GM12878 (cell line): ENCODE measurements around the gene RHNO1. TPM values are rescaled to one million over a fixed set of nuclear protein-coding genes. Genes with fewer than 3 reads are reported as not detected.

ENCODE experiments used
- ATAC-seq: fragments of 200-7000 bp; cut with Tn5 transposase; 3 replicates; pipeline ENCODE4 v1.9.1; 2020; ENCODE audit warnings: mild to moderate bottlenecking, moderate library complexity
- BruUV-seq: library from RNA; stranded (reverse); fragments of 400-500 nt; replicated peaks from 2 replicates; lab custom pipeline; 2021; lab: Mats Ljungman, UMichigan
- CTCF ChIA-PET: fragments of 300-600 bp; sonication (Branson Sonifier 250); formaldehyde crosslinking; extraction: SDS; loops from one replicate; lab custom pipeline; 2021; ENCODE audit warnings: inconsistent platforms; lab: Yijun Ruan, JAX
- POLR2A ChIA-PET: fragments of 350-600 bp; formaldehyde crosslinking; extraction: SDS; loops from one replicate; lab custom pipeline; 2021; ENCODE audit warnings: inconsistent platforms; lab: Charles Lee
- RAD21 ChIA-PET: fragments of 300-600 bp; sonication (Branson Sonifier 250); formaldehyde crosslinking; loops from one replicate; lab custom pipeline; 2023; ENCODE audit warnings: antibody characterized with exemption; ENCODE audit not compliant: unreplicated experiment; lab: Charles Lee
- SMC1A ChIA-PET: fragments of 300-600 bp; sonication (Branson Sonifier 250); formaldehyde crosslinking; loops from one replicate; lab custom pipeline; 2023; ENCODE audit not compliant: unreplicated experiment, uncharacterized antibody; lab: Charles Lee
- DNase-seq: peaks from one replicate; pipeline ENCODE4 v3.0.0-alpha.2; 2011; ENCODE audit warnings: low read depth, low spot score
- FAIRE-seq: peaks from 3 replicates; lab custom pipeline; 2011; peaks lifted over from hg19 to GRCh38; lab: Jason Lieb, UNC
- H2AFZ ChIP-seq: 2 replicates; pipeline ENCODE4 v1.6.0; 2011; ENCODE audit warnings: low read depth, low read length, control low read depth; ENCODE audit not compliant: control insufficient read depth
- H3K27ac ChIP-seq: 2 replicates; pipeline ENCODE4 v1.5.1; 2011; ENCODE audit warnings: control low read depth; ENCODE audit not compliant: control insufficient read depth, insufficient read depth
- H3K27me3 ChIP-seq, 2 experiments: replicated peaks in 1 of 2; 2 replicates each; pipeline versions ENCODE4 v1.6.0 to v1.6.1; 2011; ENCODE audit warnings: low read length in 1 of 2; ENCODE audit not compliant: control insufficient read depth in 2 of 2, insufficient read depth in 2 of 2
- H3K36me3 ChIP-seq, 2 experiments: 2 replicates each; pipeline ENCODE4 v1.5.1; 2011; ENCODE audit warnings: low read length in 1 of 2; ENCODE audit not compliant: control insufficient read depth in 2 of 2, insufficient read depth in 2 of 2
- H3K4me1 ChIP-seq: 2 replicates; pipeline ENCODE4 v1.6.1; 2011; ENCODE audit warnings: mild to moderate bottlenecking, low read length, moderate library complexity, mixed read lengths; ENCODE audit not compliant: control insufficient read depth, insufficient read depth
- H3K4me2 ChIP-seq: 2 replicates; pipeline ENCODE4 v1.6.0; 2011; ENCODE audit warnings: control low read depth; ENCODE audit not compliant: control insufficient read depth, insufficient read depth
- H3K4me3 ChIP-seq: fragments of 200-600 bp; sonication (generic); 2 replicates; pipeline ENCODE4 v1.5.1; 2016
- H3K79me2 ChIP-seq: 2 replicates; pipeline ENCODE4 v1.6.0; 2011; ENCODE audit warnings: low read length; ENCODE audit not compliant: control insufficient read depth, insufficient read depth
- H3K9ac ChIP-seq: 2 replicates; pipeline ENCODE4 v1.8.0; 2011; ENCODE audit warnings: low read length, control low read depth, mixed read lengths; ENCODE audit not compliant: control insufficient read depth, insufficient read depth
- H3K9me3 ChIP-seq: replicated peaks from 3 replicates; pipeline ENCODE4 v1.5.1; 2011; ENCODE audit warnings: mild to moderate bottlenecking, low read length; ENCODE audit not compliant: control insufficient read depth, insufficient read depth
- H4K20me1 ChIP-seq: 2 replicates; pipeline ENCODE4 v1.6.0; 2011; ENCODE audit not compliant: control insufficient read depth, insufficient read depth
- BCL3 ChIP-seq: IDR thresholded peaks from 2 replicates; pipeline ENCODE4 v1.6.1; 2011; ENCODE audit warnings: borderline replicate concordance, low read depth, mild to moderate bottlenecking, moderate library complexity, low read length; ENCODE audit not compliant: insufficient read depth, poor library complexity, severe bottlenecking
- CHD1 ChIP-seq: IDR thresholded peaks from 2 replicates; pipeline ENCODE4 v1.6.1; 2012; ENCODE audit warnings: low read depth, low read length, improper control_type of control experiment
- NFIC ChIP-seq: IDR thresholded peaks from 2 replicates; pipeline ENCODE4 v1.6.1; 2012; ENCODE audit warnings: low read depth, mild to moderate bottlenecking, inconsistent platforms, low read length, moderate library complexity
- RAD51 ChIP-seq: fragments of 450-650 bp; IDR thresholded peaks from 2 replicates; pipeline ENCODE4 v1.6.1; 2016; ENCODE audit warnings: moderate library complexity, mild to moderate bottlenecking, inconsistent platforms
- ZNF384 ChIP-seq: IDR thresholded peaks from 2 replicates; pipeline ENCODE4 v1.6.1; 2012; ENCODE audit warnings: low read depth, mild to moderate bottlenecking, low read length, improper control_type of control experiment, borderline replicate concordance
- ZSCAN29 ChIP-seq: fragments of 450-650 bp; IDR thresholded peaks from 2 replicates; pipeline ENCODE4 v1.6.1; 2017; ENCODE audit warnings: mild to moderate bottlenecking, moderate library complexity
- ZZZ3 ChIP-seq: IDR thresholded peaks from 2 replicates; pipeline ENCODE4 v1.6.1; 2011; ENCODE audit warnings: low read depth; ENCODE audit not compliant: control insufficient read depth, insufficient read length
- WGBS: methylation state at CpG from one replicate; pipeline ENCODE4 v1.1.6; 2016; ENCODE audit warnings: low lambda C conversion rate; ENCODE audit not compliant: insufficient replicate concordance, insufficient coverage; ENCODE audit errors: missing lambda C conversion rate; 5-methylcytosine and 5-hydroxymethylcytosine counted together
- in situ Hi-C: fragments of 300-500 bp; cut with MboI; formaldehyde crosslinking; loops from 9 replicates; pipeline ENCODE4 v1.14.3; 2018; ENCODE audit warnings: mixed read lengths
- intact Hi-C: fragments of 100-400 bp; cut with micrococcal nuclease; formaldehyde crosslinking; loops from one replicate; pipeline ENCODE4 v1.14.2; 2022; ENCODE audit not compliant: unreplicated experiment
- polyA plus RNA-seq, 11 experiments: library from polyadenylated mRNA; depleted of rRNA in 4 of 11; unstranded in 6 of 11; stranded (reverse) in 5 of 11; fragments of >200 nt; fragmentation: Nextera tagmentation in 4 of 11; fragmentation: Illumina TruSeq in 1 of 11; extraction: Ambion mirVana in 4 of 11; extraction: Trizol in 1 of 11; gene quantifications; 1 replicate in 1 of 11; 2 replicates in 10 of 11; pipeline versions ENCODE4 v1.2.1 to v1.2.3, GENCODE V29; 2011 to 2016; ENCODE audit warnings: inconsistent platforms in 2 of 11, missing spikeins in 2 of 11, low read depth in 1 of 11
- total RNA-seq, 4 experiments: library from RNA; depleted of rRNA in 3 of 4; stranded (reverse); fragments of >200 nt in 3 of 4; fragmentation: Illumina TruSeq in 1 of 4; extraction: Trizol in 1 of 4; gene quantifications; 2 replicates each; pipeline versions ENCODE4 v1.2.1 to v1.2.3, GENCODE V29; 2013 to 2021
- TF ChIP-seq, protein P1 (sequence below): fragments of 450-650 bp; IDR thresholded peaks from 2 replicates; pipeline ENCODE4 v1.6.1; 2016; ENCODE audit warnings: mild to moderate bottlenecking
- TF ChIP-seq, protein P2 (sequence below): IDR thresholded peaks from 2 replicates; pipeline ENCODE4 v1.6.1; 2012; ENCODE audit warnings: low read depth, low read length, improper control_type of control experiment

The RHNO1 gene
- total and polyA plus RNA-seq, 10 of the 15 experiments (the other 5 are each of a cell fraction or from before 2014, with no cell fraction given): 27.9 to 91.6 (median 49.3) TPM

- TF ChIP-seq BCL3 (no peak), RAD51 (no peak), NFIC (no peak)
Observed at GRCh38 chr12:2833327-2833726, 43.7 kb upstream of the RHNO1 start (continued).

DNA sequence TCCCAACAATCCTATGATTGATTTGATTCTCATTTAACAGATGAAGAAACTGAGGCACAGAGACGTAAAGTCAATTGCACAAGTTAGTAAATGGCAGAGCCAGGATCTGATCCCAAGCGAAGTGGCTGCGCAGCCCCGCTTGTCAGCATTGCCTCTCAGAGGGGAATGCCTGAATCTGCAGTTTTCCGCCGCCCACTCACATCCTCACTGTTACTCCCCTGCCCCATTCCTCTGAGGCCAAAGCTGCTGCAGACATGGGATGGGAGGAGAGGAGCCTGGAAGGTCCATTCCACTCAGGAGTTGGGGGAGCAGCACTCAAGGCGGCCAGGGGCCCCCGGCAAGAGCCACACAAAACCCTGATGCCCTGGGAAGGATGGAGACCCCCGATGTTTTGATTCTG lies 43.2 kb upstream of the RHNO1 start:
- RAD21 ChIA-PET: no interaction called here
- no peaks in the 10 kb centered on the region for H3K79me2 ChIP-seq
- no peak overlapping the region for H3K4me3 ChIP-seq
- FAIRE-seq (no peak), DNase-seq (no peak), ATAC-seq (no peak)
- in situ Hi-C loops: no loop called here
- no peak overlapping the region for H3K9ac ChIP-seq
- no TSS peak for BruUV-seq
- no peaks in the 10 kb centered on the region for H3K27me3 ChIP-seq
- no peaks in the 10 kb centered on the region for H3K4me1 ChIP-seq
- no peak overlapping the region for H3K4me2 ChIP-seq
- H3K36me3 ChIP-seq: peaks cover 0 to 2% of the 10 kb centered on the region in 2 experiments; a peak in 3 of 4 replicates
- 87% methylated on average over 9 of the region's 9 CpGs for WGBS
- SMC1A ChIA-PET: no interaction called here
- no peaks in the 10 kb centered on the region for H4K20me1 ChIP-seq
- POLR2A ChIA-PET: no interaction called here
- CTCF ChIA-PET: no interaction called here
- no peak overlapping the region for H2AFZ ChIP-seq
- H3K27ac ChIP-seq: no peak overlapping the region
- TF ChIP-seq ZSCAN29: no peak
- TF ChIP-seq, protein P1, sequence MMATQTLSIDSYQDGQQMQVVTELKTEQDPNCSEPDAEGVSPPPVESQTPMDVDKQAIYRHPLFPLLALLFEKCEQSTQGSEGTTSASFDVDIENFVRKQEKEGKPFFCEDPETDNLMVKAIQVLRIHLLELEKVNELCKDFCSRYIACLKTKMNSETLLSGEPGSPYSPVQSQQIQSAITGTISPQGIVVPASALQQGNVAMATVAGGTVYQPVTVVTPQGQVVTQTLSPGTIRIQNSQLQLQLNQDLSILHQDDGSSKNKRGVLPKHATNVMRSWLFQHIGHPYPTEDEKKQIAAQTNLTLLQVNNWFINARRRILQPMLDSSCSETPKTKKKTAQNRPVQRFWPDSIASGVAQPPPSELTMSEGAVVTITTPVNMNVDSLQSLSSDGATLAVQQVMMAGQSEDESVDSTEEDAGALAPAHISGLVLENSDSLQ: no peak
- TF ChIP-seq, protein P2, sequence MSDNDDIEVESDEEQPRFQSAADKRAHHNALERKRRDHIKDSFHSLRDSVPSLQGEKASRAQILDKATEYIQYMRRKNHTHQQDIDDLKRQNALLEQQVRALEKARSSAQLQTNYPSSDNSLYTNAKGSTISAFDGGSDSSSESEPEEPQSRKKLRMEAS: no peak
- no peak for TF ChIP-seq ZNF384
- TF ChIP-seq ZZZ3: no peak
- no peak for TF ChIP-seq CHD1
- TF ChIP-seq NFIC: no peak
- intact Hi-C loops: no loop called here
- H3K9me3 ChIP-seq: no peaks in the 10 kb centered on the region
